ENCODE measurements around the gene TIAM1.

TIAM1 gene

GRCh38 chr21:31136891-31137290, 207.2 kb downstream of the TIAM1 start:
- peaks cover 0 to 17% (median 8%) of the 10 kb centered on the region in 11 experiments; a peak in 7 of 22 replicates for H3K36me3 ChIP-seq
- TF ChIP-seq Cebpa-rat (IDR thresholded peaks at IDR 0.05), result peak in 5 of 11 experiments; percentile 16 to 86 (median 52); a peak in 6 of 22 replicates
- peak overlapping the region in 2 of 10 experiments; percentile 22 to 43; a peak in 4 of 20 replicates for H3K4me3 ChIP-seq
- no peaks in the 10 kb centered on the region; a peak in 2 of 22 replicates for H3K9me3 ChIP-seq (replicated peaks in 1 of 11)
- H4K20me1 ChIP-seq, result no peaks in the 10 kb centered on the region
- peak overlapping the region; percentile 55 to 94 (median 85) for H3K4me2 ChIP-seq
- H3K4me1 ChIP-seq, result peaks cover 66 to 98% (median 93%) of the 10 kb centered on the region in 10 experiments
- H3K27me3 ChIP-seq, result no peaks in the 10 kb centered on the region
- H3K9ac ChIP-seq, result peak overlapping the region in 7 of 11 experiments; percentile 43 to 74 (median 62); a peak in 14 of 22 replicates
- peak overlapping the region in 9 of 11 experiments; percentile 26 to 94 (median 85); a peak in 17 of 22 replicates for H3K27ac ChIP-seq

- H3K4me1 ChIP-seq, result peaks cover 72 to 98% (median 93%) of the 10 kb centered on the region in 10 experiments
- peaks cover 0 to 3% (median 0%) of the 10 kb centered on the region in 11 experiments; a peak in 7 of 22 replicates for H3K9me3 ChIP-seq (replicated peaks in 1 of 11)
- H3K27ac ChIP-seq, result peak overlapping the region in 8 of 11 experiments; percentile 49 to 94 (median 86); a peak in 15 of 22 replicates
- H3K27me3 ChIP-seq, result no peaks in the 10 kb centered on the region
- TF ChIP-seq Cebpa-rat (IDR thresholded peaks at IDR 0.05), result no peak
- H4K20me1 ChIP-seq, result no peaks in the 10 kb centered on the region
- H3K4me3 ChIP-seq, result no peak overlapping the region; a peak in 1 of 20 replicates
- H3K36me3 ChIP-seq, result peaks cover 0 to 11% (median 2%) of the 10 kb centered on the region in 11 experiments; a peak in 9 of 22 replicates
- H3K9ac ChIP-seq, result peak overlapping the region in 9 of 11 experiments; percentile 5 to 74 (median 41); a peak in 14 of 22 replicates
- H3K4me2 ChIP-seq, result peak overlapping the region; percentile 49 to 95 (median 86)
Measured at GRCh38 chr21:31135531-31136184, 208.4 kb downstream of the TIAM1 start.

- peak overlapping the region; percentile 76 to 95 (median 86) for H3K4me2 ChIP-seq
- peak overlapping the region in 9 of 11 experiments; percentile 71 to 94 (median 86); a peak in 20 of 22 replicates for H3K27ac ChIP-seq
- H3K9ac ChIP-seq, result peak overlapping the region in 9 of 11 experiments; percentile 52 to 78 (median 69); a peak in 17 of 22 replicates
- H3K36me3 ChIP-seq, result peaks cover 1 to 25% (median 17%) of the 10 kb centered on the region in 11 experiments; a peak in 19 of 22 replicates
- H3K9me3 ChIP-seq (replicated peaks in 1 of 11), result peaks cover 0 to 13% (median 8%) of the 10 kb centered on the region in 11 experiments; a peak in 11 of 22 replicates
- H4K20me1 ChIP-seq, result no peaks in the 10 kb centered on the region
- peaks cover 68 to 98% (median 96%) of the 10 kb centered on the region in 10 experiments for H3K4me1 ChIP-seq
- TF ChIP-seq Cebpa-rat (IDR thresholded peaks at IDR 0.05), result no peak
- H3K4me3 ChIP-seq, result peak overlapping the region in 4 of 10 experiments; percentile 2 to 45 (median 30); a peak in 5 of 20 replicates
- H3K27me3 ChIP-seq, result no peaks in the 10 kb centered on the region
Measured at GRCh38 chr21:31133243-31133830, 210.7 kb downstream of the TIAM1 start.

- Histone ChIP-seq H3K9me3 (replicated peaks in 1 of 11) (peaks cover 0 to 17% (median 9%) of the 10 kb centered on the region in 11 experiments; a peak in 11 of 22 replicates), H3K27me3 (no peaks in the 10 kb centered on the region), H3K4me3 (peak overlapping the region in 7 of 10 experiments; percentile 7 to 45 (median 29); a peak in 10 of 20 replicates), H3K36me3 (peaks cover 8 to 32% (median 22%) of the 10 kb centered on the region in 11 experiments; a peak in 20 of 22 replicates), H3K9ac (peak overlapping the region; percentile 3 to 78 (median 68); a peak in 20 of 22 replicates), H3K4me2 (peak overlapping the region; percentile 76 to 95 (median 86)), H4K20me1 (no peaks in the 10 kb centered on the region), H3K27ac (peak overlapping the region in 10 of 11 experiments; percentile 57 to 94 (median 86); a peak in 21 of 22 replicates), H3K4me1 (peaks cover 62 to 98% (median 92%) of the 10 kb centered on the region in 10 experiments)
- TF ChIP-seq Cebpa-rat (IDR thresholded peaks at IDR 0.05), result peak in 7 of 11 experiments; percentile 22 to 92 (median 50); a peak in 6 of 22 replicates
Measured at GRCh38 chr21:31132574-31133242, 211.4 kb downstream of the TIAM1 start.

- peak overlapping the region in 1 of 10 experiments; percentile 3; a peak in 1 of 20 replicates for H3K4me3 ChIP-seq
- peaks cover 43 to 87% (median 74%) of the 10 kb centered on the region in 10 experiments for H3K4me1 ChIP-seq
- peaks cover 24 to 49% (median 39%) of the 10 kb centered on the region in 11 experiments; a peak in 21 of 22 replicates for H3K36me3 ChIP-seq
- H4K20me1 ChIP-seq, result no peaks in the 10 kb centered on the region
- no peak overlapping the region for H3K9ac ChIP-seq
- peaks cover 0 to 26% (median 15%) of the 10 kb centered on the region in 11 experiments; a peak in 11 of 22 replicates for H3K9me3 ChIP-seq (replicated peaks in 1 of 11)
- H3K27ac ChIP-seq, result peak overlapping the region in 6 of 11 experiments; percentile 4 to 94 (median 86); a peak in 9 of 22 replicates
- H3K27me3 ChIP-seq, result no peaks in the 10 kb centered on the region
- peak overlapping the region in 9 of 11 experiments; percentile 15 to 94 (median 86); a peak in 19 of 22 replicates for H3K4me2 ChIP-seq
- no peak for TF ChIP-seq Cebpa-rat (IDR thresholded peaks at IDR 0.05)
Measured at GRCh38 chr21:31130821-31131220, 213.2 kb downstream of the TIAM1 start.

GRCh38 chr21:31128234-31128633, 215.8 kb downstream of the TIAM1 start:
- Histone ChIP-seq H3K4me3 (no peak overlapping the region), H3K36me3 (peaks cover 31 to 75% (median 58%) of the 10 kb centered on the region in 11 experiments), H3K27ac (no peak overlapping the region), H3K9ac (no peak overlapping the region), H3K4me1 (peaks cover 36 to 86% (median 71%) of the 10 kb centered on the region in 10 experiments), H4K20me1 (no peaks in the 10 kb centered on the region), H3K27me3 (no peaks in the 10 kb centered on the region), H3K9me3 (replicated peaks in 1 of 11) (peaks cover 0 to 26% (median 15%) of the 10 kb centered on the region in 11 experiments; a peak in 11 of 22 replicates), H3K4me2 (peak overlapping the region in 5 of 11 experiments; percentile 83 to 92 (median 86); a peak in 6 of 22 replicates)
- TF ChIP-seq Cebpa-rat (IDR thresholded peaks at IDR 0.05), result no peak

- Histone ChIP-seq H3K9me3 (replicated peaks in 1 of 11) (peaks cover 0 to 43% (median 24%) of the 10 kb centered on the region in 11 experiments; a peak in 18 of 22 replicates), H3K9ac (no peak overlapping the region), H3K4me1 (peaks cover 17 to 45% (median 32%) of the 10 kb centered on the region in 10 experiments), H3K27ac (no peak overlapping the region), H4K20me1 (no peaks in the 10 kb centered on the region), H3K27me3 (no peaks in the 10 kb centered on the region), H3K4me3 (no peak overlapping the region), H3K36me3 (peaks cover 45 to 99% (median 74%) of the 10 kb centered on the region in 11 experiments), H3K4me2 (peak overlapping the region; percentile 25 to 80 (median 49); a peak in 20 of 22 replicates)
- no peak for TF ChIP-seq Cebpa-rat (IDR thresholded peaks at IDR 0.05)
Measured at GRCh38 chr21:31124010-31124409, 220.1 kb downstream of the TIAM1 start.

- Histone ChIP-seq H3K27me3 (no peaks in the 10 kb centered on the region), H3K9me3 (replicated peaks in 1 of 11) (peaks cover 0 to 26% (median 17%) of the 10 kb centered on the region in 11 experiments; a peak in 17 of 22 replicates), H3K4me3 (no peak overlapping the region), H3K27ac (no peak overlapping the region), H3K9ac (no peak overlapping the region), H3K36me3 (peaks cover 22 to 64% (median 42%) of the 10 kb centered on the region in 11 experiments), H4K20me1 (peaks cover 0 to 5% (median 0%) of the 10 kb centered on the region in 11 experiments; a peak in 1 of 22 replicates), H3K4me1 (peaks cover 40 to 48% (median 44%) of the 10 kb centered on the region in 10 experiments), H3K4me2 (no peak overlapping the region)
- no peak for TF ChIP-seq Cebpa-rat (IDR thresholded peaks at IDR 0.05)
Measured at GRCh38 chr21:31119199-31119598, 224.9 kb downstream of the TIAM1 start.

All from BLaER1 treated with 17β-estradiol and CSF1 and Interleukin-3, amounts not matched to agents 10 nM and 100 nM (cell line).